GM13976 (cell line): ENCODE measurements around the gene NHERF2.

Source experiments
- DNase-seq: peaks from one replicate; pipeline ENCODE4 v3.0.0; 2012; ENCODE audit warnings: low spot score
- in situ Hi-C: fragments of 300-500 bp; cut with MboI; formaldehyde crosslinking; loops from one replicate; pipeline ENCODE4 v1.12.0; 2022; ENCODE audit warnings: low sequenced_read_pairs, mixed read lengths, inconsistent platforms; ENCODE audit not compliant: unreplicated experiment
- TF ChIP-seq, protein P1 (sequence below): IDR thresholded peaks from 2 replicates; pipeline ENCODE4 v1.5.1; 2012; ENCODE audit warnings: borderline replicate concordance, mild to moderate bottlenecking; ENCODE audit not compliant: insufficient read depth; ENCODE audit errors: extremely low read depth, missing control alignments, control extremely low read depth

The NHERF2 gene

DNA sequence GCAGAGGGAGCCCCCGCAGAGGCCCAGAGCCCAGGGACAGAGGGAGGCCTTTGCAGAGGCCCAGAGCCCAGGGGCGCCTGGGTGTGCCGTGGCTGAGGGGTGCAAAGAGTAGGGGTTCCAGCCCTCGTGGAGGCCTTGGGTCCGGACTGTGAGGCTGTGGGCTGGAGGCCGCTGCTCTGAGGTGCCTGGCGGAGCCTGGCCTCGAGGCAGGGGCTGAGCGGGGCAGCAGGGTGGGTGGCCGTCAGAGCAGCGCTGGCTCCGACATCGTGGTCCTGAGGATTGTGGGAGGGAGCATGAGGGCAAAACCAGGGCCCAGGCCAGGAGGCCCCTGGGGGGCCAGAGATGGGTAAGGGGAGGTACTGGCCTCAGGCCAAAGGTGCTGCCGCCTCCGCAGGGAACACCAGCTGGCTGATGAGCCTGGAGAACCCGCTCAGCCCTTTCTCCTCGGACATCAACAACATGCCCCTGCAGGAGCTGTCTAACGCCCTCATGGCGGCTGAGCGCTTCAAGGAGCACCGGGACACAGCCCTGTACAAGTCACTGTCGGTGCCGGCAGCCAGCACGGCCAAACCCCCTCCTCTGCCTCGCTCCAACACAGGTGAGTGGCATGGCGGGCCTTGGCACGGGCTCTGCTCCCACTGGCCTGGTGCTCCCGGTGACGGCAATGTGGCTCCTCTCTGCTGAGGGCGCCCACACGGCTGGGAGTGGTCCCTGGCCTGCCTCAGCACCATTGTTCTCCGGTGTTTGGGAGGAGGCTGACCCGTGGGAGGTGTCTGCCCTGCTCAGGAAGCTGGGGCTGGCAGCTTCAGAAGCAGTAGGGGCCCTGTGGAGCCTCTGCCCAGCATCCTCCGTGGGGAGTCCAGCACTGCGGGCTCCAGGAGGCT lies 54.7 kb downstream of the NHERF2 start:
- in situ Hi-C loops: no loop called here
- TF ChIP-seq, protein P1, sequence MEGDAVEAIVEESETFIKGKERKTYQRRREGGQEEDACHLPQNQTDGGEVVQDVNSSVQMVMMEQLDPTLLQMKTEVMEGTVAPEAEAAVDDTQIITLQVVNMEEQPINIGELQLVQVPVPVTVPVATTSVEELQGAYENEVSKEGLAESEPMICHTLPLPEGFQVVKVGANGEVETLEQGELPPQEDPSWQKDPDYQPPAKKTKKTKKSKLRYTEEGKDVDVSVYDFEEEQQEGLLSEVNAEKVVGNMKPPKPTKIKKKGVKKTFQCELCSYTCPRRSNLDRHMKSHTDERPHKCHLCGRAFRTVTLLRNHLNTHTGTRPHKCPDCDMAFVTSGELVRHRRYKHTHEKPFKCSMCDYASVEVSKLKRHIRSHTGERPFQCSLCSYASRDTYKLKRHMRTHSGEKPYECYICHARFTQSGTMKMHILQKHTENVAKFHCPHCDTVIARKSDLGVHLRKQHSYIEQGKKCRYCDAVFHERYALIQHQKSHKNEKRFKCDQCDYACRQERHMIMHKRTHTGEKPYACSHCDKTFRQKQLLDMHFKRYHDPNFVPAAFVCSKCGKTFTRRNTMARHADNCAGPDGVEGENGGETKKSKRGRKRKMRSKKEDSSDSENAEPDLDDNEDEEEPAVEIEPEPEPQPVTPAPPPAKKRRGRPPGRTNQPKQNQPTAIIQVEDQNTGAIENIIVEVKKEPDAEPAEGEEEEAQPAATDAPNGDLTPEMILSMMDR: no peak
- DNase-seq: no peak

DNA sequence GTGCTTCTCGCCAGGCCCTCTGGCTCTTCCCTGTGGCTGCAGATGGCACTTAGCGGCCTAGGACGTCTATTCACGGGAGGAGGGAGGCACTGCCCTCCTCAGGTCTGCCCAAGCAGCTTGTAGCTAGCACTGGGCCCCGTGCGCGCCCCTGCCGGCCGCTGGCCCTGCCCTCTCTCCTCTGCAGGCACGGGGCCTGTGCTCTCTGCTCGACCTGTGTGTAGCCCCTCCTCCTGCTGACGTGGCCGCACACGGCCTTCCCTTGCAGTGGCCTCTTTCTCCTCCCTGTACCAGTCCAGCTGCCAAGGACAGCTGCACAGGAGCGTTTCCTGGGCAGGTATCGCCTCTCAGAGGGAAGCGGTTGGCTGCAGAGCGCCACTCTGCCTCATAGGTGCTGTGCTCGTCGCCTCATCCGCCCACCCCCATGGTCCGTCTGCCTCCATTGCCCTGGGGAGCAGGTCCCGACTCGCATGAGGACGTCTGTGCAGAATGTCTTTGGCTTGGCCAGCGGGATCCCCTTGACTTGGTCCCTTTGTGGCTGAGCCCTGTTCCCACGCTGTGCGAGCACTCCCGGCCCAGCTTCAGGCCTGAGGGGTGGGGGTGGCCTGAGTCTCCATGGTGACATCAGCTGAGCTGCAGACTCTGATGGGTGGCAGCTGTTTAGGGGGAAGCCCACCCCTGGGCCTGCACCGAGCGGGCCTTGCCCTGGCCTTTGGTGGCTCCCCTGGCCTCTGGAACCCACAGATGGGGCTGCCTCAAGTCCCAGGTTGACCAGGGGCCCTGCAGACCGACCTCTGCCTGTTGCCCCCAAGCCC lies 55.7 kb downstream of the NHERF2 start:
- in situ Hi-C loops: no loop called here

DNA sequence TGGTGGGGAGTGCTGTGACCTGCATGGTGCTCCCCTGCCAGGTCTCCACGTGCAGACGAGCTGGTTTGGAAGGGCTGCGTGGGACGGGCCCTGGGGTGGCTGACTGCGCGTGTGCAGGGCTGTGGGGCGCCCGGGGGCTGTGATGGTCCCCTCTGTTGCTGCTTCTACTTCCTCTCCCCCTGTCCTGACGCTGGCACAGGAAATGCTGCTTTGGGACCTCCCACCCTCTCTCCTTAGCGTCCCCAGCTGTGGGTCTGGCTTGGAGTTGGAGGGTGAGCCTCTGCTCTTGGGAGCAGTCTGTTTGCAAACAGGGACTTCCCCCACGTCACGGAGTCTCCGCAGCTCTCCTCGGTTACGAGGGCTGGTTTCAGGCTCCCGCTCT lies 56.3 kb downstream of the NHERF2 start:
- no peak for DNase-seq
- TF ChIP-seq, protein P1: no peak
- in situ Hi-C loops: no loop called here

More for the DNA sequence above, 55.7 kb downstream of the NHERF2 start:
- no peak for DNase-seq
- TF ChIP-seq, protein P1: no peak

GRCh38 chr16:2083409-2083808 lies 56.7 kb downstream of the NHERF2 start:
- in situ Hi-C loops: no loop called here
- DNase-seq: no peak
- TF ChIP-seq, protein P1: no peak

DNA sequence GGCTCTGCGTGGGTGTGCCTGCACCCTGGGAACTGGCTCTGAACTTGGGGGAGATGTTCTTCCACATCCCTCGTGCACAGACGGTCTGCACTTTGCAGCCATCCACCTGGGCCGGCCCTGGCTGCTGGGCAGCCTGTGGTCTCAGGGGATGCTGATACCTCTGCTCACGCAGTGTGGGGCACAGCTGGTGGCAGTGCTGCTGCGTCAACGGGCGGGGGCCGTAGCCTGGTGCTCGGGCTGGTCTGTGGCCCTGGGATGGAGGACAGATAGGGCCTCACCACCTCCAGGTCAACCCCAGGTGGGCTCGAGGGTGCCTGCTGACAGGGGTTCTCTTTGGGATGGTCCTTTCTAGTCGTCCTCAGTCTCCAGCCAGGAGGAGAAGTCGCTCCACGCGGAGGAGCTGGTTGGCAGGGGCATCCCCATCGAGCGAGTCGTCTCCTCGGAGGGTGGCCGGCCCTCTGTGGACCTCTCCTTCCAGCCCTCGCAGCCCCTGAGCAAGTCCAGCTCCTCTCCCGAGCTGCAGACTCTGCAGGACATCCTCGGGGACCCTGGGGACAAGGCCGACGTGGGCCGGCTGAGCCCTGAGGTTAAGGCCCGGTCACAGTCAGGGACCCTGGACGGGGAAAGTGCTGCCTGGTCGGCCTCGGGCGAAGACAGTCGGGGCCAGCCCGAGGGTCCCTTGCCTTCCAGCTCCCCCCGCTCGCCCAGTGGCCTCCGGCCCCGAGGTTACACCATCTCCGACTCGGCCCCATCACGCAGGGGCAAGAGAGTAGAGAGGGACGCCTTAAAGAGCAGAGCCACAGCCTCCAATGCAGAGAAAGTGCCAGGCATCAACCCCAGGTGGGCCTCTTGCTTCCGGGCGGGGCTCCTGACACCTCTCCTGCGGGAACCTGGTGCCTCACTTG lies 57.4 kb downstream of the NHERF2 start:
- in situ Hi-C loops: no loop called here
- TF ChIP-seq, protein P1: no peak
- no peak for DNase-seq

GRCh38 chr16:2084895-2085625 lies 58.4 kb downstream of the NHERF2 start:
- TF ChIP-seq, protein P1: no peak
- no peak for DNase-seq
- in situ Hi-C loops: no loop called here
